ENCODE measurements around the gene PRF1.

PRF1 gene

GRCh38 chr10:70558871-70559810, 43.4 kb downstream of the PRF1 start:
- peak; percentile 53 for DNase-seq

- DNase-seq: no peak
Measured at GRCh38 chr10:70558295-70558694, 44.2 kb downstream of the PRF1 start.

GRCh38 chr10:70557876-70558275, 44.7 kb downstream of the PRF1 start:
- no peak for DNase-seq

- DNase-seq: no peak
Measured at GRCh38 chr10:70557086-70557845, 45.3 kb downstream of the PRF1 start.

- DNase-seq: no peak
Measured at GRCh38 chr10:70555371-70555770, 47.2 kb downstream of the PRF1 start.

- DNase-seq: no peak
Measured at GRCh38 chr10:70552586-70552985, 50.0 kb downstream of the PRF1 start.

- no peak for DNase-seq
Measured at GRCh38 chr10:70551971-70552422, 50.5 kb downstream of the PRF1 start.

- no peak for DNase-seq
Measured at GRCh38 chr10:70551466-70551865, 51.1 kb downstream of the PRF1 start.

GRCh38 chr10:70550459-70550858, 52.1 kb downstream of the PRF1 start:
- DNase-seq: no peak

- peak; percentile 76 for DNase-seq
Measured at GRCh38 chr10:70549962-70550458, 52.5 kb downstream of the PRF1 start.

GRCh38 chr10:70549351-70549961, 53.1 kb downstream of the PRF1 start:
- DNase-seq: no peak

Measured in suppressor macrophage treated with lipopolysaccharide for 4 hours (primary cell).